MM.1S (cell line): ENCODE results near the gene HDGF.

Source experiments
- DNase-seq: peaks from one replicate; pipeline ENCODE4 v3.0.0-alpha.2; 2015
- H2AFZ ChIP-seq: fragments of 300-600 bp; sonication (generic); 2 replicates; pipeline ENCODE4 v1.6.0; 2016; ENCODE audit warnings: antibody characterized with exemption, low read length
- H3F3A ChIP-seq: fragments of 300-600 bp; sonication (generic); 2 replicates; pipeline ENCODE4 v1.6.1; 2016; ENCODE audit warnings: mild to moderate bottlenecking, antibody characterized with exemption, low read length, moderate library complexity, mixed read lengths; ENCODE audit not compliant: insufficient read depth
- H3K27ac ChIP-seq: fragments of 300-600 bp; sonication (generic); 2 replicates; pipeline ENCODE4 v1.5.1; 2016; ENCODE audit warnings: mild to moderate bottlenecking, low read length
- H3K27me3 ChIP-seq: fragments of 300-600 bp; sonication (generic); replicated peaks from 2 replicates; pipeline ENCODE4 v1.6.0; 2016; ENCODE audit warnings: low read length; ENCODE audit not compliant: insufficient read depth
- H3K36me3 ChIP-seq: fragments of 300-600 bp; sonication (generic); replicated peaks from 2 replicates; pipeline ENCODE4 v1.6.1; 2016; ENCODE audit warnings: mild to moderate bottlenecking, low read length, mixed read lengths; ENCODE audit not compliant: insufficient read depth
- H3K4me1 ChIP-seq: fragments of 300-600 bp; sonication (generic); 2 replicates; pipeline ENCODE4 v1.6.1; 2016; ENCODE audit warnings: low read length, mixed read lengths
- H3K4me2 ChIP-seq: fragments of 300-600 bp; sonication (generic); 2 replicates; pipeline ENCODE4 v1.6.0; 2016; ENCODE audit warnings: low read depth, low read length
- H3K4me3 ChIP-seq: fragments of 300-600 bp; sonication (generic); 2 replicates; pipeline ENCODE4 v1.5.1; 2016; ENCODE audit warnings: low read length, mixed read lengths
- H3K79me2 ChIP-seq: fragments of 300-600 bp; sonication (generic); 2 replicates; pipeline ENCODE4 v1.6.1; 2016; ENCODE audit warnings: mixed run types, low read length, mixed read lengths
- H3K9ac ChIP-seq: fragments of 300-600 bp; sonication (generic); 2 replicates; pipeline ENCODE4 v1.6.1; 2016; ENCODE audit warnings: low read length, mixed read lengths
- H3K9me2 ChIP-seq: fragments of 300-600 bp; sonication (generic); replicated peaks from 2 replicates; pipeline ENCODE4 v1.6.1; 2016; ENCODE audit warnings: mild to moderate bottlenecking, low read length, mixed read lengths; ENCODE audit not compliant: insufficient read depth
- H3K9me3 ChIP-seq: fragments of 300-600 bp; sonication (generic); replicated peaks from 2 replicates; pipeline ENCODE4 v1.6.1; 2016; ENCODE audit warnings: mild to moderate bottlenecking, low read length, mixed read lengths; ENCODE audit not compliant: insufficient read depth
- H4K20me1 ChIP-seq: fragments of 300-600 bp; sonication (generic); 2 replicates; pipeline ENCODE4 v1.6.1; 2016; ENCODE audit warnings: mild to moderate bottlenecking, low read length, moderate library complexity, mixed read lengths; ENCODE audit not compliant: insufficient read depth
- EZH2 ChIP-seq: fragments of 300-600 bp; sonication (generic); optimal IDR thresholded peaks from 2 replicates; pipeline ENCODE3; 2017; ENCODE audit warnings: low read depth, mild to moderate bottlenecking, antibody characterized with exemption, low read length, mixed read lengths
- EZH2phosphoT487 ChIP-seq: fragments of 300-600 bp; sonication (generic); IDR thresholded peaks from 2 replicates; pipeline ENCODE4 v1.6.1; 2018; ENCODE audit warnings: antibody characterized with exemption, low read length
- TF ChIP-seq, protein P1 (sequence below): fragments of 300-600 bp; sonication (generic); IDR thresholded peaks from 2 replicates; pipeline ENCODE4 v1.5.1; 2016; ENCODE audit warnings: antibody characterized with exemption, low read length, mixed read lengths

Gene HDGF

GRCh38 chr1:156741481-156741983 is 9.9 kb downstream of the HDGF start:
- H3K27me3 ChIP-seq: no peaks in the 10 kb centered on the region
- H3F3A ChIP-seq: peaks cover 56% of the 10 kb centered on the region
- H3K4me1 ChIP-seq: peaks cover 29% of the 10 kb centered on the region
- no peaks in the 10 kb centered on the region for H4K20me1 ChIP-seq
- 0 out of 2 replicates have a peak overlapping the region, but pooled peaks have one; percentile 5 for H2AFZ ChIP-seq
- peak overlapping the region; percentile 57 for H3K27ac ChIP-seq
- peak overlapping the region; percentile 51 for H3K4me3 ChIP-seq
- H3K36me3 ChIP-seq: no peaks in the 10 kb centered on the region
- no peaks in the 10 kb centered on the region for H3K9me2 ChIP-seq
- peak overlapping the region; percentile 19; the same call in 1 of the 2 replicates for H3K9ac ChIP-seq
- peak; percentile 44 for DNase-seq
- TF ChIP-seq EZH2: no peak
- no peak for TF ChIP-seq EZH2phosphoT487
- no peaks in the 10 kb centered on the region for H3K9me3 ChIP-seq
- H3K4me2 ChIP-seq: peak overlapping the region; percentile 67
- H3K79me2 ChIP-seq: peaks cover 53% of the 10 kb centered on the region

GRCh38 chr1:156740741-156741480 is 10.6 kb downstream of the HDGF start, which contains the start of gene MRPL24:
MRPL24 (minus strand) TSS chr1:156741088; CDS start chr1:156738704, 2,384 bp downstream.
- Histone ChIP-seq H3K9ac (peak within 1 kb of the TSS; percentile 78), H3K9me3 (no peaks in the 10 kb centered on the region), H3K4me3 (peak within 1 kb of the TSS; percentile 80), H3K79me2 (peaks cover 47% of the 10 kb centered on the region), H3K27ac (peak within 1 kb of the TSS; percentile 81), H3K4me1 (peaks cover 23% of the 10 kb centered on the region), H3K36me3 (no peaks in the 10 kb centered on the region), H3K4me2 (peak within 1 kb of the TSS; percentile 67), H3K9me2 (no peaks in the 10 kb centered on the region), H3K27me3 (no peaks in the 10 kb centered on the region), H2AFZ (peak within 1 kb of the TSS; percentile 47), H4K20me1 (no peaks in the 10 kb centered on the region), H3F3A (peaks cover 56% of the 10 kb centered on the region)
- TF ChIP-seq EZH2phosphoT487: no peak
- TF ChIP-seq, protein P1, sequence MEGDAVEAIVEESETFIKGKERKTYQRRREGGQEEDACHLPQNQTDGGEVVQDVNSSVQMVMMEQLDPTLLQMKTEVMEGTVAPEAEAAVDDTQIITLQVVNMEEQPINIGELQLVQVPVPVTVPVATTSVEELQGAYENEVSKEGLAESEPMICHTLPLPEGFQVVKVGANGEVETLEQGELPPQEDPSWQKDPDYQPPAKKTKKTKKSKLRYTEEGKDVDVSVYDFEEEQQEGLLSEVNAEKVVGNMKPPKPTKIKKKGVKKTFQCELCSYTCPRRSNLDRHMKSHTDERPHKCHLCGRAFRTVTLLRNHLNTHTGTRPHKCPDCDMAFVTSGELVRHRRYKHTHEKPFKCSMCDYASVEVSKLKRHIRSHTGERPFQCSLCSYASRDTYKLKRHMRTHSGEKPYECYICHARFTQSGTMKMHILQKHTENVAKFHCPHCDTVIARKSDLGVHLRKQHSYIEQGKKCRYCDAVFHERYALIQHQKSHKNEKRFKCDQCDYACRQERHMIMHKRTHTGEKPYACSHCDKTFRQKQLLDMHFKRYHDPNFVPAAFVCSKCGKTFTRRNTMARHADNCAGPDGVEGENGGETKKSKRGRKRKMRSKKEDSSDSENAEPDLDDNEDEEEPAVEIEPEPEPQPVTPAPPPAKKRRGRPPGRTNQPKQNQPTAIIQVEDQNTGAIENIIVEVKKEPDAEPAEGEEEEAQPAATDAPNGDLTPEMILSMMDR: no peak
- TF ChIP-seq EZH2: no peak
- DNase-seq: peak; percentile 100

GRCh38 chr1:156740237-156740740 is 11.2 kb downstream of the HDGF start:
- Histone ChIP-seq H3K36me3 (no peaks in the 10 kb centered on the region), H3K4me3 (peak overlapping the region; percentile 80), H3K4me1 (peaks cover 22% of the 10 kb centered on the region), H3K9me3 (no peaks in the 10 kb centered on the region), H2AFZ (peak overlapping the region; percentile 47), H3K9ac (peak overlapping the region; percentile 78), H3K4me2 (peak overlapping the region; percentile 65), H3K79me2 (peaks cover 41% of the 10 kb centered on the region), H3K27me3 (no peaks in the 10 kb centered on the region), H3K9me2 (no peaks in the 10 kb centered on the region), H4K20me1 (no peaks in the 10 kb centered on the region), H3K27ac (peak overlapping the region; percentile 81), H3F3A (peaks cover 53% of the 10 kb centered on the region)
- TF ChIP-seq EZH2phosphoT487: no peak
- TF ChIP-seq, protein P1: no peak
- TF ChIP-seq EZH2: no peak
- DNase-seq: peak; percentile 68
